DMS53 (cell line): ENCODE data around the gene COBLL1.

ENCODE experiments used
- DNase-seq: peaks from one replicate; lab custom pipeline; 2025; lab: John Stamatoyannopoulos, UW

Gene COBLL1

DNA sequence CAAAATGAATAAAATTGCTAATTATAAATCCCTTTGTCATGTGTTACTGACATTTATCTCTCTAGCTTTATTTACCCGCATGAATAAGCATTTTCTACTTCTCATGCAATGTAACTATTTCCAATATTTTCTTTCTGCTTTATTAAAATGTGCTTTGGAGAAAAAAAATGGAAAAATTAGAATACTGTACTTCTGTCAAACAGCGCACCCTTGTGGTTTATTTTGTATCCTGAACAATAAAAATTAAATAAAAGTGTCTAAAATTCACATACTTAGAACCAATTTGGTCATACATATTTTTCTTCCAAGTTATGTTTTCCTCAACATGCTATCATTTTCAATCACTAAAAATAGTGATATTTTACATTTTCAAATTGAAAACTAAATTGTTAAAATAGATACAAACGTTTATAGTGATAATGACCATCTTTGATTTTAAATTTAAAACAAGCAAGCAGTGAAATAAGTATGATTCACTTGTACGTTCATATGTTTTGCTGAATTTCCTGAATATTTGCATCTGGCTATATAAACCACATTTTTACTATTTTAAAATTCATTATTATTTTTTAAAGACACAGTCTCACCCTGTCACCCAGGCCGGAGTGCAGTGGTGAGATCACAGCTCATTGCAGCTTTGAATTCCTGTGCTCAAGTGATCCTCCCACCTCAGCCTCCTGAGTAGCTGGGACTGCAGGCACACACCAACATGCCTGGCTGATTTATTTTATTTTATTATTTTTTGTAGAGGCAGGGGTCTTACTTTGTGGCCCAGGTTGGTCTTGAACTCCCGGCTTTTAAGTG lies 124.4 kb downstream of the COBLL1 start:
- peak; percentile 82 for DNase-seq

DNA sequence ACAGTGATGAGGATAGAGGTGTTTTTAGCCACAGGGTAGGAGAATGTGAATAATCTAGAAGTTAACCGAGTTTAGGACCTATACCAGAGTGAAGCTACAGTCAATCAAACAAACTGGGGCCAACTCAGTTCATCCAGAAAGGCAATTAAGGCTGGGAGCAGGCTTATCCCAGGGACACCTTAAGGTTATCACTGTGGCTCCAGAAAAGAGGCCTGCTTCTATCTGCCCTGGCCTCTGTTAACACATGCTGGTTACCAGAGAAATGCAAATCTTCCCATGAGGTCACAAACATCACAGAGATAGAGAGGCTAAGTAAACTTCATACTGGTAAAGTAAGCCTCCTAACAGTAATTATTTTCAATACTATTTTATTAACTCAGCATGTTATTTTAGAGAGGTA lies 127.2 kb downstream of the COBLL1 start:
- DNase-seq = peak; percentile 51

DNA sequence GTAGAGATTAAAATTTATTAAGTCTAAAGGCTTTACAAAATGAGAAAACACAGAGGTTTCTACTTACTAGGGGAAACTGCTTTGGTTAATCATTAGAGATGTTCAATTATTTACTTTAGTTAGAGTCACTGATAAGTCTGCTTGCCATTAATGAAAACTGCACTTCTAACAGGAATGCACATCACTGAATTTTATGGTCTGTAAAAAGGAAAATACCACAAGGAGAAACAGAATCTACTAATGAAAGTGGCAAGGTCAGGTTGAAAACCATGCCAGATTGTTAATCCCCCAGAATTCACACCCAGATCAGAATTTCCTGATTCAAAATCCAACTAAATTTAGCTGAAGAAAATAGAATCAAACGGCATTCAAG lies 129.9 kb downstream of the COBLL1 start:
- DNase-seq = peak; percentile 85

DNA sequence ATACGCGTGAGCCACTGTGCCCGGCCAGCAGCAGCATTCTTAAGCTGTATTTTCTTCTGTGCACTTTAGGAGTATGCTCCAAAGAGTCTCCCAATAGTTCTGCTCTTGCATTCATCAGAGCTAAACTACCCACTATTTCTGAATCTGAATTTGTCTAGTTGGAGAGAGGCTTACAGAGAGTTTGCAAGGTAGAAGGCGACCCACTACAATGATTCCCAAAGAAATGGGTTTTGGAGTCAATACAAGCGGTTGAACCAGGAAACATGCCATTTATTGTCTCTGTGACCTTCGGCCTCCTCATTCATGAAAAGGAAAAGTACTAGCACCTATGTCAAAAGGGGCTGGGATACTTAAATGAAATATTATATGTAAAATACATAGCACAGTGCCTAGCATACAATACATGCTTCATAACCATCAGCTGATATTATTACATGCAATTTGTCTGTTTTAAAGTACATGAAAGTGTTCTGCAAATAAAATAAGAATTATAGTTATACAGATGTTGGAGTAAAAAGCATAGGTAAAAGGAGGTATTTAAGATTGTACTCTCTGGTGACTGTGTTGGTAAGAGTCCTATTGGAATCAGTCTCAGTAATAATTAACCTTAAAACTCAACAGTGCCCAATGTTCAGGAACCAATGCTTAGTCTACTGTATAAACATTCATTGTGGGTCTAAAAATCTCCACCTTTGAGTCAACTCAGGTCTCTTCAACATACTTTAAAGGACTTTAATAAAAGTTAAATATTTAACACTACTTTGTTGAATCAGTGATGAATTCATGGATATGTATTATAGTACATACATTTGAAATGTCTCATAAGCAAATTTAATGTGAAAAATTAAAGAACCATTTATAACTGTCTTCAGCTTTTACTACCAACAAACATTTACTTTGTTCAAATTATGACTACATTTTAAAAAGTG lies 130.5 kb downstream of the COBLL1 start:
- peak; percentile 83 for DNase-seq

DNA sequence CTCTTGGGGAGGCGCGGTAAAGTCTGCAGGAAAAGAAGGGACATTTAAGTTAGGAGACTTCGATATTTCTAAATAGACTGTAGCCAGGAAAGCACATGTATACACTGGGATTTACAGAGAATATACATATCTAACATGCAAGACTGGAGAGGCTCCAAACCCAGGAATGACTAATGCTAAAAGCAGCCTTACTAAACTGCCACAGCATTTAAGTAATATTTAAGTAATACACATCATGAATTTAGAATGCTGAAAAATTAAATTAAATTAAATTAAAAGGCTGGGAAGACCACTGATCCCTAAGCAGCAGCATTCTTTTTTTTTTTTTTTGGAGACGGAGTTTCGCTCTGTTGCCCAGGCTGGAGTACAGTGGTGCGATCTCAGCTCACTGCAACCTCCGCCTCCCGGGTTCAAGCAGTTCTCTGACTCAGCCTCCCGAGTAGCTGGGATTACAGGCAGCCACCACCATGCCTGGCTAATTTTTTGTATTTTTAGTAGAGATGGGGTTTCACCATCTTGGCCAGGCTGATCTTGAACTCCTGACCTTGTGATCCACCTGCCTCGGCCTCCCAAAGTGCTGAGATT lies 131.3 kb downstream of the COBLL1 start:
- DNase-seq = peak; percentile 13

DNA sequence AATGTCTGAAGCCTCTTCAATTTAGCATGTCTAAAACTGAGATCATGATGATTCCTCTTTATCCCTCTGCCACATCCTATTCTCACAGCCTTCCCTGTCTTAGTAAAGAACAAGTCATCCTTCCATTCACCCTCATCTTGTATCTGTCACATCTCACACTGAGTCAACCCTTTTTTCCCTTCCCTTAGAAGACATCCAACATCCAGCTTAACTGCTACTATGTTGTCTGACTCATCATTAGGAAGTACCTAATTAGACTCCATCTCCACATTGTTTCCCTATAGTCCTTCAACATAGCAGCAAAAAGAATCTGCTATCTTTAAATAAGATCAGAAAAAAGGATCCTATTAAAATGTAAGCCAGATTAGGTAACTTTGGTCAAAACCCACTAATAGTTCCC lies 135.1 kb downstream of the COBLL1 start:
- peak; percentile 60 for DNase-seq

DNA sequence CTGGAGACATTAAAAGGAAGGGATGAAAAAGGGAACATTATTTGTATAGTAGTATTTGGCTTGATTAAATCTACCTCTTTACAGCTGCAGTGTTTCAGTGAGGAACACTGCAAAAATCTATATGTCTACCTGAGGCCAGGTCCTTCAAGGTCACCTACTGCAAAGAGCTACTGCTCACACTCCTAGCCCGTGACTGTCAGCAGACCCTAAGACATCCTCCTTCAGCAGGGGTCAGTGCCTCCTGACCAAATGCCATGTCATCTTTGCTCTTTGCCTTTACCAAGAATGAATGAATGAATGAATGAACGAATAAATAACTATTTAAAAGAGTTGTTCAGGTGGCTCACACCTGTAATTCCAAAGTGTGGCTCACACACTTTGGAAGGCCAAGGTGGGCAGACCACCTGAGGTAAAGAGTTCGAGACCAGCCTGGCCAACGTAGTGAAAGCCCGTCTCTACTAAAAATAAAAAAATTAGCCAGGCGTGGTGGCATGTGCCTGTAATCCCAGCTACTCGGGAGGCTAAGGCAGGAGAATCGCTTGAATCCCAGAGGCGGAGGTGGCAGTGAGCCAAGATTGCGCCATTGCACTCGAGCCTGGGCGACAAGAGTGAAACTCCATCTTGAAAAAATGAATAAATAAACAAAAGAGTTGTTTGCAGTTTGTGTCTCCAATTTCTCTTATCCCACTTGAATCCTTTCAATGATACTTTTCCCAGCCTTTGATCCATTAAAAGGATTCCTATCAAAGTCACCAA lies 136.0 kb downstream of the COBLL1 start:
- DNase-seq = peak; percentile 86

DNA sequence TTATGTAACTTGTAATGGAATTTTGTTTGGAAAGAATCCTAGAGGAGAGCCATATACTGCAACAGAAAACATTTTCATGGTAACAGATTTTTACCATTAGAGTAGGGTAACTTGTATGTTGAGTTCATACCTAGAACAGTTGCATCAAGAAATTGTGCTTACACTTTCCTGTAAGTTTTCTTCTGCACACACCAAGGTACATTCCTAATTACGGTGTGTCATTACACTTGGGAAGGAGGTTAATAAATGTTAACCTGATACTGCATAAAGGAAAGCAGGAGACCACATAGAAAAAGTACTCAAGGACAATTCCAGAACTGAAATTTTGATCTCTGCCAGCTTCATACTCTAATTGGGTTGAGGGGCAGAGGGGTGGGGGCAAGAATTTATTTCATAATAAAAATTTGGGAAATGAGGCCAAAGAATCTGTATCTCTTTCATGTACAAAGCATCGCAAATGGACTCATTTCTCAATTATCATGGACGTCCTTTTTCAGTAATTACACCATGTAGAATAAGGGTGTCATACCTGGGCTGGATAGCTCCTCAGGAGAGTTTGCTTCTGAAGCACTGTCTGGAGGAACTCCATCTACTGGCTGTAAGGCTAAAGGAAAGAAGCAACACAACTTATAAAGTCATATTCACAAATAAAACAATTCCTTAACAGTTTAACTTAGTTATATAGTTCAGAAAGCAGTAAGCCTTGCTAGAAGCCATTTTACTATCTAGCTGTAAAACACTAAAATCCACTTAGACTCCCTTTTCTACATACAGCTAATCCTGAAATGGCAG lies 137.5 kb downstream of the COBLL1 start:
- no peak for DNase-seq

DNA sequence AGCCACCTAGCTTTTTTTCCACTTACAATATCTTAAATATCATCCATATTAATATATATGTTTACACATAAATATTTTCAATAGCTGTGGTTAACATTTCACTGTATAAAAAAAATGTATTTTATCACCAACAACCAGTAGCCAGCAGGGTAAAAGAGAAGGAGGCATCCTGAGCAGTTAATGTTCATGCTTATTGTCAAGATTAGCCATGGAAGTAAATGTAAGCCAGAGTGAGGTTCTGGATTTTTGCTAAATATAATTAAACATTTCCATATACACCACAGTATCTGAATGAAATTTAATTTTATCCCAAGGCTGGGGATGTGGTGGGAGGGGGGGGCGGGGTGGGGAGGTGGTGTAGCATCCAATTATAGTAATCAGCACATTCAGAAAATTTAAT lies 140.1 kb downstream of the COBLL1 start:
- DNase-seq = no peak

DNA sequence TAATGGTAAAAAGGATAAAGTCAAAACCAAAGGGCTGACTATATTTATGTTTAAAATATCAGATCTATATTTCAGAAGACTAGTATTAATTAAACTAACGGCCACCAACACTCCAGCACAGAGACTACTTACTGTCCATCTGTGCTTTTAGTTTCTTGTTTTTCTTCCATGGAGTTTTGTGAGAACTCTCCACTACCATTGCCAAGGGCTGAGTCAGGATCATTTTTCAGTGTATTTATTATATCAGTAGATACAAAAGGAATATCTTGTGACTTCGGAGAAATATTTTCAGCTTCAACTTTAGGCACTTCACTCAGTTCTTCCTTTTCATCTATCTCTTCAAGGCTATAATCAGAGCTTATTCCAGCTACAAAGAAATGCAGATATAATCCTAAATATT lies 141.2 kb downstream of the COBLL1 start:
- no peak for DNase-seq

DNA sequence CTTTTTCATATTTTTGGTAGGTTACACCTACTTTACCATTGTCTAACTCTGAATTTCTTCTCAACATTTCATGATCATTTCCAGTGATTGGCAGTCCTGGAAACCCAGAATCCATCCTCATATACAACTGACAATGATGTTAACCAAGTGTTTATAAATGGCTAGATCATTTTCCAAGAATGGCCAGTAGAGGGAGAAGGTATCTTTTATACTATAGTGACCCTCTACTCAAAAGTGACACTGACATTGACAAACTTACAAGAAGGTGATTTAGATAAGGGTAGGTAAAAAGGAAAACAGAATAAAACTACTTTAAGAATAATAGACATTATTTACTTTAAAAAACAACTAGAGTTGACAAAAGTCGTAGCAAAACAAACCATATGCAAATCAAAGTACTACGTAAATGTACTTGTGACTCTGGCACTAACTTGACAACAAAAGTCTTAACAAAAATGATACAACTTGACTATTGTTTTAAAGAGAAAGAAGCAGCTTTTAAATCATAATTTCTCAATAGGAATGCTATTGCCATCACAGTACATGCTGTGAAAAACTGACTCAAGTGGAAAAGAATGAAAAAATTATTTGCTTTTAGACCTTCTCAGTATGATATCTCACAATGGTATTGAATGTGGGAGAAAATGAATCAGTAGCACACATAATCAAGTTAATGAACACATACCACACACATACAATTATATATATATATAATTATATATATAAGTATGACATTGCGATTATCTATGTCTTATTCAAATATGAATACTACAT lies 143.7 kb downstream of the COBLL1 start:
- peak; percentile 80 for DNase-seq

DNA sequence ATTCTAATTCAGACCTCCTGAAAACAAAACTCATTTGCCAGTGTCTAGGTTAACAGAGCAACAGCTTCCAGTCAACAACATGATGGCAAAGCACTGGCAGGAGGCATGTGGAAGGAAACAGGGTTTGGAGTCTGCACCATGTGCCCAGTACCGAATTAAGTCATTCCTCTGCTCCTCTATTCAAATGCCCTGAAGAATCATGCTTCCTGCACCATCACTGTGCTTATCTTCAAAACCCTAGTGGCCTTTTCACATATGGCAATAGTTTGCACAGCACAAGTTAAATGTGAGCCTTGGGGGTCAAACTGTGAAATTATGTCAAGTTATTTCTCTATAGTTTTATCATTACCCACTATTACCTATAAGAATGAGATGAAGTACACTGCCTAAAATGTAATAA lies 145.0 kb downstream of the COBLL1 start:
- DNase-seq = peak; percentile 17

DNA sequence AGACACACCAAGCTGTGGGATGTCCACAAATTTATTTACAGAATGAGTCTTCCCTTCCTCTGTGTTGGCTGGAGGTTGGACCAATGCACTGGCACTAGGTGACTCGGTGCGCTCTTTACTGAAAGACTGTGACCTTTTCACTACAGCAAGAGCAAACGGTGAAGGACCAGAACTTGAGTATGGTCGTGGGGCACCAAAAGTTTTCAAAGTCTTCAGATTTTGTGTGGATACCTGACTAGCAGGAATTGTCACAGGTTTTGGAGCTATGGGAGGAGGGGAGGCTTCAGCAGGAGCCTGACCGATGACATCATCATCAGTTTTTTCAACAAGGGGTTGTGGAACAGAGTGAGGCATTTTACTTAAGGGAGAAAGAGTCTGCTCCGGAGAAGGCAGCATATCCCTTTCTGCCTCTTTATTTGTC lies 147.3 kb downstream of the COBLL1 start:
- DNase-seq = peak; percentile 30

DNA sequence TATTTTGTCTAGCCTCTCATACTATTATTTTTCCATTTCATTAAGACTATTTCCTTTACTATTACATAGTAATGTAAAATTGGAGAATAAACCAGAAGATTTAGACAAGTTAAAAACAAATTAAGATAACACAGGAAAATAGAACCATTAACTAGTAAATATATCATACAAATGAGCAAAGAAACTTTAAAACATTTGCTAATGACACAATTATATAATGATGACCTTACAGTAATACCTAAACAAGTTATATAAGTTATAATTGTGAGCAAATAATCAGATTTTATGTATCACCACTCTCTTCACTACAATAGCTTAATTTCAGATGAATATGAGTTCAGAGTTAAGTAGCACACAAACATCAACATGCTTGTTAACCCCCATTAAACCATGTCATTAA lies 147.8 kb downstream of the COBLL1 start:
- no peak for DNase-seq

DNA sequence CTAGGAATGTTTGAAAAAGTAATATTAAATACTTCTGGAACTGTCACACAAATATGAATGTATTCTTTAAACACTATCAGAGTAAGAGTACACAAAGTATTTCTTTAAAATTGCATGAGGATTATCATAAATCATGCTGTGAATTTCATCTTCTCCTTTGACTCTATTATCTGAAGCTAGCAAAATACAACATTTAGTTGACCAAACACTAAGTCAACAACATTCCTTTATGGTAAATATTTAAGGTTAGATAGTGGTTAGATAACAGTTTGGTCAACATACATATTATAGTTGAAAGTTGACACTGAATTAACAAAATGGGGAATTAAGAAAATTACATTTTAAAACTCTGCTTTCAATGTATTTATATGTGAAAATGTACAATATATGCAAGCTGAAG lies 148.2 kb downstream of the COBLL1 start:
- DNase-seq = no peak

DNA sequence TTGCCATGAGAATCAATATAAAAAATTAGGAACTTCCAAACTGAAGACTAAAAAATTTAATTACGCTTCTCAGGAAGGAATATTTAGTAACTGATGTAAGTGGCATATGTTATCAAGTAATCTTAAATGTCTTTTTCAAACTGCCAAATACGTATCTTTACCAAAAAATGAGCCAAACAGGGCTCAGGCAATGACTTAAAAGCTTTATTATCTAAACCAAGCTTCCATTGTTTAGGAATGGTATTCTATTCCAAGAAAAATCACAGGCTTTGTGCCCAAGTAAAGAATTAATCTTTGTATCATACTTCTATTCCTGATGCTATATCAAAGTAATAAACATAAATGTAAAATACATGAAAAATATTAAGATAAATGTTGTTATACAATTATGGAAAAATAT lies 148.7 kb downstream of the COBLL1 start:
- DNase-seq = no peak

DNA sequence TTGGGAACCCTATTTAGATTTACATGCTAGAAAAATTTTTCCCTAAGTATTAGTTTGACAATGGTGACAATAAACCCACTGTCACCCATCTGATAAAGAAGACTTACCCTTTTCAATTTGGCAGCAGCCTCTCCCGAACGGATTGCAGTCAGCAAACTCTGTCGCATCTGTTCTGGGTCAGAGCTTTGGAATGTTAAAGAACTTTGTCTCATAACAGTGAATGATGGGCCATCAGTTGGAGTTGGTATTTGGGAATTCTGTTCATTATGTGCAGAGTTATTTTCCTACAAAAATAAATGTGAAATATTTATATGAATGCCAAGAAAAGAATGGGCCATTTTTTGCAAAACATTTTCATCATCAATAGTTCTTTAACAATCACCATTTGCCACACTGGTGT lies 149.5 kb downstream of the COBLL1 start:
- DNase-seq = no peak

DNA sequence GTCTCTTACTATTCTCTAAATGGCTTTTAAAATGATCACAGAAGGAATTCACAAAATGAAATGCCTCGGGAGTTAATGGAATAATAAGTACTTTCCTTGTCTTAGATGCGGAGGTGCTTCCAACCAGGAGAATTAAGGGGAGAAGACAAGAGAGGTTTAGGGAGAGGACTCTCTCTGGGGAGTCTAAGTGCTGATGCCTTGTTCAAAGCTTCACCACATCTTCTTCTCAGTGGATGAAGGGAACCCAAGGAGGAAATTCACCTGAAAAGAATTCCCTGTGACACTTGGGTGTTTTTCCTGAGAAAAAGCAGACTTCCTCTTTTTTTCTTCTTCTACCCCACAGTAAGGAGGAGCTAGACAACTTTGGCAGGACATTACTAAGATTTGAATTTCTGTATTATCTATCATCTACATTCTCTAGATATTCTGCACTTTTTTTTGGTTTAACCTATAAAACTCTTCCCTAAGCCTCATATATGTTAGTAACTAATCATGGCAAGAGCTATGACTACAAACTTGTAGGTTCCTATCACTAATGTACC lies 150.2 kb downstream of the COBLL1 start:
- no peak for DNase-seq

DNA sequence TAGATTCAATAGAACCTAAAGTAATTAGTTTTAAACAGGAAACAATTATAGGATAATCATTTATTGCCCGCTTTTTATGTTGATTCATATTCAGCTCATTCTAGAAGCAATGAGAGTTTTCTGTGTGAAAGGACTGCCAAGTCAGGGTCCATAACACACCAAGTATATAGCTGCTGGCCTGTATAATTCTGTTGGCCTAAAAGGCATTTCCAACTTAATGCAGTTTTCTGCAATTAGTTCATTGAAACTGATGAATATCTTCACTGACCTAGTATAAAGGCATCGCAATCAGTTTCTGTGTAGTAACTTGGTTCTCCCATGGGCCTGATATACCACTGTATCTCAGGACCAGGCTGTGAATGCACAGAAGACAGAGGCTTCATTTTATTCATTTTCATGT lies 151.3 kb downstream of the COBLL1 start:
- no peak for DNase-seq

DNA sequence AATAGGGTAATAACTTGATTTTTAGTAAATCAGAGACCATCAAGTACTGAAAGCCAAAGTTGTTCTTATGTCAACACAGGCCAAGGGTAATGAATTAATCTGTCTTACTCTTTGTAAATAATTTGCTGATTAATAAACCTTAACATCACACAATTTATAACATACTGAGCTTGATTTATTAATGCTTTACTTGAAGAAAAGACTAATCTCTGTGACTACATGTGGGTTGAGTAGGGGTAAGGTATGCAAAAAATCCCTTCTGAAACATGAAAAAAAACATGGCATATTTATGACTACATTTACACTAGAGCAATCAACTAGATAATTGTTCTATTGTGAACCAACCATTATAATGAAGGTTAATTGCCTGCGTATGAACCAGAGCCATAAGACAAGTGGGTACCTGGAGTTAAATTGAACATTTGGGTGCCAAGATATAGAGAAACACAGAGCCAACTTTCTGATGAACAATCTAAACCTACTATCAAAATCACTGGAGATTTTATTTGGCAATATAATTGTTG lies 152.7 kb downstream of the COBLL1 start:
- no peak for DNase-seq
